GM12801 (cell line): ENCODE results near the gene CLDN2.

ENCODE experiments used
- CTCF ChIP-seq: IDR thresholded peaks from one replicate; pipeline ENCODE4 v1.5.1; 2011; ENCODE audit warnings: control low read depth; ENCODE audit not compliant: insufficient read length; ENCODE audit errors: extremely low read depth

CLDN2 gene

GRCh38 chrX:106903856-106904528 lies 16.2 kb upstream of the CLDN2 start:
- TF ChIP-seq CTCF = no peak

DNA sequence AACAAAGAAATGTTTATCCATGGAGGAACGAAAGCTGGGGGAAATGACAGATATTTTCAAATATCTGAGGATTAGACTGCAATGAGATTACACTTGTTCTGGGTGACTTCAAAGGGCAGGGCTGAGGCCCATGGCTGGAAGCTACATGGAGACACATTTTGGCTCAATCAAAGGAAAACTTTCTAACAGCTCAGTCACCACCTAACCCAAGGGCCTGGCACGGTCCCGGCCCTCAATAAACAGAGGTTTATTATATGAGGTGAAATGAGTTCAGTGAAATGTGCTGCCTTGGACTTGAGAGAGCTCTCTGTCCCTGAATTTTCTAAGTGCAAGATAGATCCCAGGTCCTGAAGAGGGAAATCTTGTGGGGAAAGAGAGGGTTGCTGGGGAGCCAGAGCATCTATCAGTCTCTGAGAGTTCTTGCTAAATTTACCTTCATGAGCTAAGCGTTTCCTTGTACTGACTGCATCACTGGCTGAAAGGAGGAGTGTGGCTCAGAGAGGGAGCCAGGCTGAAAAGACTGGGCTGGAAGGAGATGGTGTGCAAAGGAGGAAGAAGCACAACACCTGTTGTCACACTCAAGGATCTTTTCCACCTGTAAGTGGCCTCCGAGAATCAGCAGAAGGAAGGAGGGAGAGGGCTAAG lies 15.0 kb upstream of the CLDN2 start:
- no peak for TF ChIP-seq CTCF

- TF ChIP-seq CTCF = no peak
Measured at GRCh38 chrX:106906361-106906760, 13.8 kb upstream of the CLDN2 start.

DNA sequence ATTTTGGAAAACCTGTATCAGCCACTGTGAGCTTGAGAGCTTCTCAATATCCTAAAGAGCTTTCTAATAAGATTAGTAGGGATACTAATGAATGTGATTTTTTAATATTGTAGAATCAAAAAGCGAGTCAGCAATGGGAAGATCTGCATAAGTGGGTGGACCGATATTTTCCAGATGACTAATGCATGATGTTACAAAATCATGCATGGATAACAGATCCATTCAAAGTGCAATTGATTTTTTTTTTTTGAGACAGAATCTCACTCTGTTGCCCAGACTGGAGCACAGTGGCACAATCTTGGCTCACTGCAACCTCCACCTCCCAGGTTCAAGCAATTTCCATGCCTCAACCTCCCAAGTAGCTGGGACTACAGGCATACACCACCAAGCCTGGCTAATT lies 7.3 kb upstream of the CLDN2 start:
- no peak for TF ChIP-seq CTCF

DNA sequence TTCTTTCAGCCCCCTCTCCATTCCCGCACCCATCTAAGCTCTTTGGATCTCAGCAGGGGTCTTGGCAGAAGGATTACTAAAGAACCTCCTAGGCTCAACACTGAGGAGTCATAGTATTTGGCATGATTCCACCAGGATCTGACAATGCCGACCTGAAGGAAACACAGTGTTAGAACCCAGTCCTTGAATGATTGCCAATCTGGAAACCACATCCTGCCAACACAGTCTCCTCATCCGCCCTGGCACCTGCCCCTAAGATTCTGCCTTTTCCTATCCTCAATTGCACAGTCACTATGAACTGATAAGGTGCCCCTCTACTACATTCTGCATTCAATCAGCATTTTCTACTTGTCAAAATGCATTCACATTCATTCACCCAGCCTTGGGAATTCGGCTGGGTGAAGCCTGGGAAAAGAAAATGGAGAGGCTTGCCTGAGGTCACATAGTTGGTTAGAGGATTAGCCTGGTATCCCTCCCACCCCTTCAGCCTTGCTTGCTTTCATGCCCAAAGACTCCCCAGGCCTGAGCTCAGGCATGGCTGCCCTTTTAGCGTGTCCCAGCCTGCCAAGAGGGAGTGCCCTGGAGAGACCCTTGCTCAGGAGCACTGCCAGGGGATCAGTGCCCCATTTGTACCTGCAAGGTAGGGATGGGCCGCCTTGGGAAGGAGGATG lies 2.2 kb upstream of the CLDN2 start:
- no peak for TF ChIP-seq CTCF

- TF ChIP-seq CTCF = no peak
Measured at GRCh38 chrX:106921637-106922036, 1.4 kb downstream of the CLDN2 start.

DNA sequence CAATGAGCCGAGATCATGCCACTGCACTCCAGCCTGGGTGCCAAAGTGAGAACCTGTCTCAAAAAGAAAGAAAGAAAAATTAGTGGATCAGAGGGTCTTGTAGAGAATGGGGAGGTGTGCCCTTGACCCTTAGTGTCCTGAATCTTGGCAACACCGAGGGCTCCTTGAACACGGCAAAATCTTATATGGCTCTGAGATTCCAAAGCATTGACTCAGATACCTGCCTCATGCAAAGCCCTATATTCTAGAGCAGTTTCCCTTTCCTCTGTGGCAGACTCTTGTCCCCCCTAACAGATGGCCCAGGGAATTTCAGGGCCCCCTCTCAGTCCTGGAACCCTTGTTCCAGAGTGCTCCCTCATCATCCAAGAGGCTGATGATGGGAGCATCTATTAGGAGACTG lies 6.8 kb downstream of the CLDN2 start:
- no peak for TF ChIP-seq CTCF
